Breast epithelium (tissue), 4 donors: ENCODE measurements around the gene TMED7. TPM values are rescaled to one million over a fixed set of nuclear protein-coding genes. Genes with fewer than 3 reads are reported as not detected.

ENCODE experiments used
- DNase-seq, 2 donors: peaks; one replicate each; pipeline ENCODE4 v3.0.0-alpha.2; 2019; ENCODE audit warnings: low spot score in 2 of 2
- H3K27ac ChIP-seq, 2 donors: fragments of 200-600 bp; sonication (generic) in 1 of 2; one replicate each; pipeline ENCODE4 v1.5.1; 2016 to 2019; ENCODE audit warnings: mild to moderate bottlenecking in 1 of 2
- H3K27me3 ChIP-seq, 2 donors: fragments of 200-600 bp; sonication (generic) in 1 of 2; one replicate each; pipeline versions ENCODE4 v1.5.1 to v1.6.0; 2017 to 2019; ENCODE audit warnings: control low read depth in 1 of 2, mild to moderate bottlenecking in 1 of 2
- H3K36me3 ChIP-seq: fragments of 200-600 bp; one replicate; pipeline ENCODE4 v1.5.1; 2019
- H3K4me1 ChIP-seq, 2 donors: fragments of 200-600 bp; sonication (generic); one replicate each; pipeline ENCODE4 v1.5.1; 2016 to 2019; ENCODE audit warnings: control low read depth in 1 of 2
- H3K4me3 ChIP-seq, 3 donors: fragments of 200-600 bp; sonication (generic); 1 replicate in 2 of 3; 2 replicates in 1 of 3; pipeline ENCODE4 v1.5.1; 2016 to 2019; ENCODE audit warnings: mild to moderate bottlenecking in 3 of 3, moderate library complexity in 2 of 3
- H3K9me3 ChIP-seq, 2 donors: fragments of 200-600 bp; sonication (generic) in 1 of 2; one replicate each; pipeline ENCODE4 v1.5.1; 2016 to 2019; ENCODE audit warnings: control low read depth in 1 of 2
- CTCF ChIP-seq, 3 donors: fragments of 450-650 bp; IDR thresholded peaks; one replicate each; pipeline ENCODE4 v1.5.1; 2016 to 2017; ENCODE audit warnings: antibody characterized with exemption in 3 of 3, mild to moderate bottlenecking in 3 of 3, moderate library complexity in 3 of 3
- POLR2A ChIP-seq: fragments of 450-650 bp; IDR thresholded peaks from one replicate; pipeline ENCODE4 v1.6.1; 2016; ENCODE audit warnings: antibody characterized with exemption, mild to moderate bottlenecking, moderate library complexity
- POLR2AphosphoS5 ChIP-seq, 3 donors: sonication (generic); formaldehyde crosslinking; IDR thresholded peaks; one replicate each; pipeline ENCODE4 v1.6.1; 2017; ENCODE audit warnings: antibody characterized with exemption in 3 of 3
- intact Hi-C: fragments of 100-400 bp; cut with DNase I; formaldehyde crosslinking; loops from one replicate; pipeline ENCODE4 v1.15.1; 2023; ENCODE audit warnings: low total_unique reads
- total RNA-seq, 3 donors: library from RNA; depleted of rRNA; stranded (reverse); fragments of >200 nt; gene quantifications; one replicate each; pipeline ENCODE4 v1.1.0, GENCODE V29; 2016

TMED7 gene
- total RNA-seq, 3 donors from 2014 or later = 74.4 to 94.7 (median 80.5) TPM

- Histone ChIP-seq H3K36me3 (no peaks in the 10 kb centered on the region), H3K4me3 (no peak overlapping the region), H3K27me3 (no peaks in the 10 kb centered on the region), H3K9me3 (peaks cover 0 to 3% of the 10 kb centered on the region in 2 donors), H3K4me1 (no peaks in the 10 kb centered on the region), H3K27ac (no peak overlapping the region)
- TF ChIP-seq CTCF (IDR thresholded peaks at IDR 0.05) (no peak), POLR2AphosphoS5 (IDR thresholded peaks at IDR 0.05) (no peak), POLR2A (no peak)
- DNase-seq = no peak
- intact Hi-C loops = no loop called here
Measured at GRCh38 chr5:115661563-115661962, 35.7 kb upstream of the TMED7 start.

DNA sequence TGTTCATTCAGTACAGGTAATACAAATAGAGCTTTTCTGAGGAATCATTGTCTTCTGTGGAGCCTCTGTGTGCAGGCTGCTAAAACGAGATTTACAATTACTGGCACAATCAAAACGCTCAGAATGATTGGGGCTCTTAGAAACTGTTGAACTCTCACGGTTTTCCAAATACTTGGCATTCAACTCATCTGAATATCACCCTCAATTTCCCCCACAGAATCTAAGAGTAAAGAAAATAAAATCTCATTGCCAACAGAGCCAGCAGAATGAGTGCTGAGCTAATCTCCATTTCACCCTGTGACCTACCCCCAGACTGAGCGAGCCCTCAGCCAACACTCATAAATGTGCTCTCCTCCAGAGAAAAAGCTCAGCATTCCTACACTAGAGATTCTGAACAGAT, 35.3 kb upstream of the TMED7 start:
- TF ChIP-seq CTCF (IDR thresholded peaks at IDR 0.05) (no peak), POLR2AphosphoS5 (IDR thresholded peaks at IDR 0.05) (no peak), POLR2A (no peak)
- H3K4me3 ChIP-seq = no peak overlapping the region
- H3K9me3 ChIP-seq = no peaks in the 10 kb centered on the region
- intact Hi-C loops = no loop called here
- no peaks in the 10 kb centered on the region for H3K4me1 ChIP-seq
- H3K27ac ChIP-seq = no peak overlapping the region
- DNase-seq = no peak
- no peaks in the 10 kb centered on the region for H3K27me3 ChIP-seq
- no peaks in the 10 kb centered on the region for H3K36me3 ChIP-seq

- TF ChIP-seq CTCF (IDR thresholded peaks at IDR 0.05) = no peak
- no peak for TF ChIP-seq POLR2AphosphoS5 (IDR thresholded peaks at IDR 0.05)
- no peak for TF ChIP-seq POLR2A
- Histone ChIP-seq H3K36me3 (no peaks in the 10 kb centered on the region), H3K27me3 (no peaks in the 10 kb centered on the region), H3K27ac (no peak overlapping the region), H3K4me3 (no peak overlapping the region), H3K9me3 (no peaks in the 10 kb centered on the region), H3K4me1 (no peaks in the 10 kb centered on the region)
- intact Hi-C loops = loop anchor here (5.0 kb wide), 1 partner anchor 1896 kb away; no protein-coding TSS in a partner anchor
- DNase-seq = no peak
Measured at GRCh38 chr5:115657881-115658233, 32.0 kb upstream of the TMED7 start.

- Histone ChIP-seq H3K4me3 (no peak overlapping the region), H3K27me3 (no peaks in the 10 kb centered on the region), H3K36me3 (no peaks in the 10 kb centered on the region), H3K9me3 (no peaks in the 10 kb centered on the region), H3K4me1 (no peaks in the 10 kb centered on the region), H3K27ac (no peak overlapping the region)
- TF ChIP-seq POLR2A (no peak), POLR2AphosphoS5 (IDR thresholded peaks at IDR 0.05) (no peak), CTCF (IDR thresholded peaks at IDR 0.05) (no peak)
- intact Hi-C loops = loop anchor here (5.0 kb wide), 1 partner anchor 1895 kb away; no protein-coding TSS in a partner anchor
- no peak for DNase-seq
Measured at GRCh38 chr5:115657125-115657880, 31.5 kb upstream of the TMED7 start.

GRCh38 chr5:115656404-115656803, 30.6 kb upstream of the TMED7 start:
- Histone ChIP-seq H3K27me3 (no peaks in the 10 kb centered on the region), H3K4me3 (no peak overlapping the region), H3K4me1 (no peaks in the 10 kb centered on the region), H3K9me3 (no peaks in the 10 kb centered on the region), H3K36me3 (no peaks in the 10 kb centered on the region), H3K27ac (no peak overlapping the region)
- no peak for DNase-seq
- intact Hi-C loops = loop anchor here (5.0 kb wide), 1 partner anchor 1894 kb away; no protein-coding TSS in a partner anchor
- TF ChIP-seq CTCF (IDR thresholded peaks at IDR 0.05) (no peak), POLR2A (no peak), POLR2AphosphoS5 (IDR thresholded peaks at IDR 0.05) (no peak)
